UCSD-AML1 (cell line): ENCODE data around the gene LCN1.
"Not testable (repeated sequence)": the region's sequence is repeated elsewhere in the genome, so short reads cannot be mapped to it uniquely, and the experiment has no call there.

Source experiments
- DNase-seq: peaks from one replicate; lab custom pipeline; 2025; ENCODE audit not compliant: unreplicated experiment; lab: John Stamatoyannopoulos, UW

Gene LCN1

DNA sequence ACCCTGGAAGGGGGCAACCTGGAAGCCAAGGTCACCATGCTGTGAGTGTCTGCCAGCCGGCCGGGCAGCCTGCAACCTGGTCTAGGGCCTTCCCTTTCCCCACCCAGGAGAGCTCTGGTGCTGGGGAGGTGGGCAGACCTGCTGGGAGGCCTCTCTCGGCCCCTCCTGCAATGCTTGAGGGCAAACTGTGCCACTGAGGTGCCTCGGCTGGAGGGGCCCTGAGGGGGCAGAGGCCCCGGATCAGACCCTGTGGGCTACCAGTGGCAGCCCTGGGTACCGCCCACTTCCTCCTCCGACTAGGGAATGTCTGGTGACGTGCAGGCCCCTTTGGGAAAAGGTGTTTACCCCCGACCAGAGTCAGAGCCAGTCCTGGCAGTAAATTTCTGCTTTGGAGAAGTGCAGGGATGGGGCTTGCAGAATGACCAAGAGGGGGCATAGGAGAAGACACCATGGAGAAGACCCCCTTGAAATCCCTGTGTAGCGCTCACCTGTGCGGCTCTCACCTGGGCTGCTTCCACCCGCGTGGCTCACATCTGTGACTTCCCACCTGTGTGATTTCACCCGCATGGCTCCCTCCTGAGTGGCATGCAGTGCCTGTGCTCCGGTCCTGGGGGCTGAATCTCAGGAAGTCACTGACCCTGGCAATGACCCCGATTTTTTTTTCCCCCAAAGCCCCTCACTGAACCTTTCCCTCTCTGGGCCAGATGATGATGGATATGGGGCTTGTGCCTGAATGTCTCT, 1.1 kb downstream of the LCN1 start:
- DNase-seq: no peak

DNA sequence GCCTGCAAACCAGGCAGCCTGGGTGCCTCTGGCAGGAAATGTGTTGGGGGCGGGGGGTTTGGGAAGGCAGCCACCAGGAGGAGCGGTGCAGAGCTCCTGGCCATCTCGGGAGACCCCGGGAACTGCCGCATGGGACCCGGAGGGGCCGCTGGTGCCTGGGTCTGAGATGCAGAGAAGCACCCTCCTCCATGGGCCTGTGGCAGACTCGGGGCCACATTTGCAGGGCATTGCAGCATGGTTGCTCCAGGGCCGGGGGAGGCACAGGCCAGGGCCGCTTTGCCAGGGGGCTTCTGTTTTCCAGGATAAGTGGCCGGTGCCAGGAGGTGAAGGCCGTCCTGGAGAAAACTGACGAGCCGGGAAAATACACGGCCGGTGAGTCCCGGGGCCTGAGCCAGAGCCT, 1.7 kb downstream of the LCN1 start:
- no peak for DNase-seq

DNA sequence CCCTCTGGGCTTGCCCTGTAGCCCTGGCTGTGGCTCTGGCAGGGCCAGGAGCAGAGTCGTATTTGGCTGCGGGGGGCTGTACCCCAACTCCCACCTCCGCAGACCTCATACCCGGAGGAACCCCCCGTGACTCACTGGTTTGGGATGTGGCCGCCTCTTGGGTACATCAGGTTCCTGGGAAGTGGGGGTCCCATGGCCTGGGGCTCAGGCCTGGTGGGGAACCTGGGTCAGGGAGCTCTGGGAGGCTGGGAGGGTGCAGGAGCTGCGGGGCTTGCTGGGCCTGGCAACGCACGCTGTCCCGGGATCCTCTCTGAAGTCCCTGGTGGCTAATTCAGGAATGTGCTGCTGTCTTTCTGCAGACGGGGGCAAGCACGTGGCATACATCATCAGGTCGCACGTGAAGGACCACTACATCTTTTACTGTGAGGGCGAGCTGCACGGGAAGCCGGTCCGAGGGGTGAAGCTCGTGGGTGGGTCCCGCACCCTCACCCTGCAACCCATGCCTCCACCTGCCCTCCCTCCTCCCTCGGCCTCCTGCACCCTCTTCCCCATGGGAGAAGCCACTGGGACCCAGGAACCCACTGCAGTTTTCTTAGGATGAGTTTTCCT, 2.4 kb downstream of the LCN1 start:
- DNase-seq: no peak

GRCh38 chr9:135524130-135524861, 3.1 kb downstream of the LCN1 start:
- no peak for DNase-seq

DNA sequence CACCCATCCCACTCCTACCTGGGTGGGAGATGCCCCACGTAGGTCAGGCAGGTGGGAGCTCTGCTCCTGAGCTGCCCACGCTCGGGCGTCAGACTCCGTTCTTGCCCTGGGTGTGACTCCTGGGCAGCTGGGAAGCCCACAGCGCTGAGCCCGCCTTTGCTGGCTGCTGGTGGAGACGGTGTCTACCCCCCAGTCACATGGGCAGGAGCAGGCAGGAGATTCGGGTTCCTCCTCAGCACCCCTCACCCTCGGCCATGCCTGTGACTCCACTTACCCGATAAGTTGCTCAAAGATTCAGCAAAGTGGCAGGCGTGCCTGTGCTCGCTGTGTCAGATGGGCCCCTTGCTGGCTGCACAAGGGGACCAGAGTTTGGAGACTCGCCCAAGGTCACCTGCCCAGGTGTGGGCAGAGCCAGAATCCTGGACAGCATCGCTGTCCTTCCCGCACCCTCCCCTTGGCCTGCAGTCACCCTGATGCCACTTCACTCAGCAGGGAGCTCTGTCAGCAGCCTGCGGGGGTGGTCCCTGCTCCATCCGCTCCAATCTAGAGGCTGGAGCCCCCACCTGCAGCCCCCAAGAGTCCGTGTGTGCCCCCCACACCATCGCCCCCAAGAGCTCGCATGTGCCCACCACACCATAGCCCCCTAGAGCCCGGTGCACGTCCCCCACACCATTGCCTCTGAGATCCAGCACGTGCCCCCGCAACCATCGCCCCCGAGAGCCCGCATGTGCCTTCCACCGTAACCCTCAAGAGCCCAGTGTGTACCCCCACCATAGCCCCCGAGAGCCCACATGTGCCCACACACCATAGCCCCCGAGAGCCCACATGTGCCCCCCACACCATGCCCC, 4.2 kb downstream of the LCN1 start:
- no peak for DNase-seq

DNA sequence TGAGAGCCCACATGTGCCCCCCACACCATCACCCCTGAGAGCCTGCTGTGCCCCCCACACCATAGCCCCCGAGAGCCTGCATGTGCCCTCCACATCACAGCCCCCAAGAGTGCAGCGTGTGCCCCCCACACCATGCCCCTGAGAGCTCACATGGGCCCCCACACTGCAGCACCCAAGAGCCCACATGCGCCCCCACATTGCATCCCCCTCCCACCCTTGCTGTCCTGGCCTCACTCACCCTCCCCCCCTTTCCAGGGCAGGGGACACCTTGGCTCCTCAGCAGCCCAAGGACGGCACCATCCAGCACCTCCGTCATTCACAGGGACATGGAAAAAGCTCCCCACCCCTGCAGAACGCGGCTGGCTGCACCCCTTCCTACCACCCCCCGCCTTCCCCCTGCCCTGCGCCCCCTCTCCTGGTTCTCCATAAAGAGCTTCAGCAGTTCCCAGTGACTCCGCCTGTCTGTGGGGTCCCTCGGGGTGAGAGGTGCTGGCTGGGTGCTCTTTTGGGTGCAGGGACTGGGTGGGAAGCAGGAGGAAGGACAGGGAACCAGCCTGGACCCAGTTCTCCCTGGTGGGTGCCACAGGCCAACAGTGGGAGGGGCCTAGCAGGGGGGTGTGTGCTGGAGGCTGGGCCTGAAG, 5.0 kb downstream of the LCN1 start:
- no peak for DNase-seq

GRCh38 chr9:135526730-135527571, 5.7 kb downstream of the LCN1 start:
- DNase-seq: no peak

DNA sequence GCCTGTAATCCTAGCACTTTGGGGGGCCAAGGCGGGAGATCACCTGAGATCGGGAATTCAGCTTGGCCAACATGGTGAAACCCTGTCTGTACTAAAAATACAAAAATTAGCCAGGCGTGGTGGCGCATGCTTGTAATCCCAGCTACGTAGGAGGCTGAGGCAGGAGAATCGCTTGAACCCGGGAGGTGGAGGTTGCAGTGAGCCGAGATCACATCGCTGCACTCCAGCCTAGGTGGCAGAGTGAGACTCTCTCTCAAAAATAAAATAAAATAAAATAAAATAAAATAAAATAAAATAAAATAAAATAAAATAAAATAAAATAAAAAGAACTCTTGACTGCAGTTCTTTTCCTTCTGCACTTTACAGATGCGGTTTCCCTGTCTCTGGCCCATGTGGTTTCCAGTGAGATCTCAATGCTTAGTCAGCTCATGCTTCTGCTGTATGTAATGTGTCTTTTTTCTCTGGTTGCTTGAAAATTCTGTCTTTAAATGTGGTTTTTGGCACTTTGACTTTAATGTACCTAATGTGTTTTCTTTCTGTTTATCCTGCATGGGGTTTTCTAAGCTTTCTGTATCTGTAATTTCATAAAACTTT, 7.7 kb downstream of the LCN1 start:
- not testable (repeated sequence) for DNase-seq

- DNase-seq: no peak
Measured at GRCh38 chr9:135530146-135530545, 8.9 kb downstream of the LCN1 start.

GRCh38 chr9:135531096-135531495, 9.9 kb downstream of the LCN1 start:
- DNase-seq: no peak

- no peak for DNase-seq
Measured at GRCh38 chr9:135533113-135533512, 11.9 kb downstream of the LCN1 start.

DNA sequence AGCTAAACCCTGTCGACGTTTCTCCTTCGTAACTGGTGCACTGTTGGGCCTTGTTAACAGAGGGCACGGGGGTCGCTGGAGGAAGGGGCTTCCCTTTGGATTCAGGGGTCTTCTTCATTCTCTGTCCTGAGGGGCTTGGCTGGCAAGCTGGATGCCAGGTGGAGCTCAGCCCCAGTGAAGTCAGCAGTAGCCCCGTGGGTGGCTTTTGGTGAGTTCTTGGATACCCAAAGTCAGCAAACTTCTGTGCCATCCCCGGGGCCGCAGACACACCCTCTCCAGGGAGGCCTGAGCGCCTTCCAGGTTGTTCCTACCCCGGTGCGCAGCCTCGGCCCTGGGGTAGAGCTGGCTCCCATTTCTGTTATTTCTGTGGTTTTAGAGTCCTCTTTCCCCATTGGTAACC, 12.4 kb downstream of the LCN1 start:
- no peak for DNase-seq

DNA sequence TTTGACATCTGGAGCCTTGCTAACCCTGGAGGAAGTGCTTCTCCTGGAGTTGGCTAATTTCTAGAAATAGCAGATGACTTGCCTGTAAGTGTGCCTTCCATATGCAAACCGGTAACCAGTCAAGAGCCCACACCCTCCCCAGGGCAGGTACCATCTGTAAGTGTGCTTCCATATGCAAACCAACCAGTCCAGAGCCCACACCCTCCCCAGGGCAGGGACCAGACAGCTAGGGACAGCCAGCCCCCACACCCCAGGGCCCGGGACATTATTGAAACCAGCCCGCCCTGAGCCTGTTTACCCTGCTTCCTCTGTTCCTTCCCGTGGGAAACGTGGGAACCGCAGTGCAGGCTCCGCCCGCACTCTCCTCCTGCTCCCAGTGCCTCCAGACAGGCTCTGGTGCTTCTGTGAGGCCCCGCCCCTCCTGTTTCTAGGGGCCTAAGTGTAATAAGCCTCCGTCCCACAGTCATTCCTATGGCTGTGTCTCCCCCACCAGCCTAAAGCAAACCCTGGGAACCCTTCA, 13.0 kb downstream of the LCN1 start:
- not testable (repeated sequence) for DNase-seq

- not testable (repeated sequence) for DNase-seq
Measured at GRCh38 chr9:135534826-135535225, 13.6 kb downstream of the LCN1 start.

GRCh38 chr9:135535631-135536030, 14.4 kb downstream of the LCN1 start:
- DNase-seq: not testable (repeated sequence)

DNA sequence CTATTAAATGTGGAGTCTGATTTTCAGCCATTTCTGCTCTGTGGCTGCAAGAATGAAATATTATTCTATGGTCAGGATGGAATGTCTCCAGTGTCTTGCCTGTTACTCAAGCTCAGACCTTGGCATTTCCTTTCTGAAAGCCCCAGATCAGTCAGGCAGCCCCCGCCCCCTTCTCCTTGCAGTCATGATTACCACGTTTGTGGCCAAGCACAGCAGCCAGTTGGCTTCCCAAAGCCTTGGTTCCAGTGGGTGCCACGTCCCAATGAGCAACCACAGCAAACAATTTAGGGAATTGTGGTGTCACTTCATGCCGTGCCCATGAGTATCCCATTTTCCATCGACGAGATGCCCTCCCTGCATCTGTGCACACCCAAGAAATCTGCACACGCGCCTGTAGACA, 15.0 kb downstream of the LCN1 start:
- DNase-seq: no peak

DNA sequence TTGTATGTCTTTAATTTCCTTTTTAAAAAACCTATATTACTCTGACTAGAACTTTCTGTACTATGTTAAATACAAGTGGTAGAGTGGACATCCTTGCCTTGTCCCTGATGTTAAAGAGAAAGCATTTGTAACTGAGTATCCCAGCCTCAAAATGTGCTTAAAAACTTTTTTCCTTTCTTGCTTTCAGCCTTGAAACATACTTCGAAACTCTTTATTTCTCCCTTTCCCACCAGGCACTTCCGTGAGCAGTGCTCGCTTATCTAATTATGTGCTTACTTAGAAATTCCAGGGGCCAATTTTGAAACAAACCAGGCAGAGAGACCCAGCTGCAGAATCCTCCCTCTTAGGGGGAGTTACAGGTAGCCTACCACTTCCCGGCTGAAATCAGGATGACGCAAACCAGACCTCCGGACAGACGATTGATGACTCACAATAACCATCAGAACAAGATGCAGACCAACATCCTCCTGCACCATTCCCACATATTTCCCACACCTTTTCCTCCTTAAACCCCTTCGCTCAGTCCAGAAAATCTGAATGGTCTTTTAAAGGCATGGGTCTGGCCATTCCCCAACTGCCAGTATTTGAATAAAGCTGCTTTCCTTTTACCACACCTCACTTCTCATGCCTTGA, 22.1 kb downstream of the LCN1 start:
- DNase-seq: not testable (repeated sequence)

GRCh38 chr9:135544981-135545635, 23.9 kb downstream of the LCN1 start:
- no peak for DNase-seq
